NCI-H460 (cell line): ENCODE results near the gene HTT. TPM values are rescaled to one million over a fixed set of nuclear protein-coding genes. Genes with fewer than 3 reads are reported as not detected.

ENCODE experiments used
- DNase-seq: peaks from one replicate; pipeline ENCODE4 v3.0.0-alpha.2; 2016; ENCODE audit warnings: low read depth; ENCODE audit errors: extremely low read depth
- total RNA-seq: library from RNA; depleted of rRNA; stranded (reverse); fragments of >200 nt; shearing (Covaris generic); gene quantifications from 2 replicates; pipeline ENCODE4 v1.2.3, GENCODE V29; 2014

The HTT gene
- total RNA-seq, 1 experiment from 2014 or later, result 14.6 TPM

DNA sequence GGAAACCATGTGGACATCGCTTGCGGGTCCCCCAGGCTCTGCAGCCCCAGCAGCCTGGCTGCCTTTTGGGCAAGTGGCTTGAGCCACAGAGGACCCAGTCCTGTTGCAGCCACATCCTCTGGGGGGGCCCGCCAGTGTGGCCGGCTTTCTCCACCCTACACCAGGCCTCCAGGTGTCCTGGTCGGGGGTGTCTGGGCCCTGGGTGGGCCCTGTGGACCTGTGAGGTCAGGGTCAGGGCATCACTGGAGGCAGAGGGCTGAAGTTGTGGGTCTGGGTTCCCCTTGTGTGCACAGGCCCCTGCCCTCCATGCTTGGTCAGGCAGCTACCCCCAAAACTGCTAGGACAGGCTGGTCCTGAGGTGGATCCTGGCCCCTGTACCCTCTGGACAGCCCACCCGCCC is 171.2 kb downstream of the HTT start:
- DNase-seq, result no peak

DNA sequence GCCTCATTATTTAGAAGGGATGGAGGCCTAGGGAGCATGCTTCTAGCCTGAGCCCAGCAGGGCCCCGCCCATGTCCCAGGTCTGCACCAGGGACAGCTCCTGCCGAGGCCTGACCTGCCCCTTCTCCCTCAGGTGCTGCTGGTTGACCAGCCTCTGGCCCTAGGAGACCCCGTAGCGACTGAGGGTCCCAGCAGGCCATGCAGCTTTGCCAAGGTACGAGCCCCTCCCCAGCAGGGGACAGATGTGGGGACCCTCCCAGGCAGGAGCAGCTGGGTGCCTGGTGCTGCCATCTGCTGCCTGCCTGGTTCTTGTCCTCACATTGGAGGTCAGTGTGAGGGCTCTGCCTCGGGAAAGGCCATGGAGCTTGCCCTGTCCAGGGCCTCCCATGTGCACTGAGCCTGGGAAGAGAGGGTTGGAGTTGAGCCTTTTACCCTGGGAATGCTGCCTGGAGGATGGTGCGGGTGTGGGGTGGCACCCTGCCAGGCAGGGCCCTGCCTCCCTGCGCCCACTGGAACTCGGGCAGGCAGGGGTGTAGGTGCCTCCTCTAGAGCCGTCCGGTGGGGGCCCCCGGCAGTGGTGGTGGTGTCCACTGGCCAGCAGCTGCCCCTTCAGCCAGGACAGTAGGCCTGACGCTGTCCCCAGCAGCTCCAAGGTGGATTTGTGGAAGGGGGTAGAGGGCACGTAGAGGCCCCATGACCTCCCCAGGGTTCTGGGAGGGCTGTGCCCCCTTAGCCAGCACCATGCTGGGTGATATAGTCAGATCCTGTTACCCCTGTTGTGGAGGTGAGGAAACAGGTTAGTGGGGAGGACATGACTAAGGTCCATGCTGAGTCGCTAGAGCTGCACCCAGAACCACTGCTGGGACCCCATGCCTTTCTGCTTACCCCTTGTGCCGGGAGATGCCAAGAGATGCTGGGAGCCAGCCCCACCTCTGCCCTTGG is 172.2 kb downstream of the HTT start:
- no peak for DNase-seq

DNA sequence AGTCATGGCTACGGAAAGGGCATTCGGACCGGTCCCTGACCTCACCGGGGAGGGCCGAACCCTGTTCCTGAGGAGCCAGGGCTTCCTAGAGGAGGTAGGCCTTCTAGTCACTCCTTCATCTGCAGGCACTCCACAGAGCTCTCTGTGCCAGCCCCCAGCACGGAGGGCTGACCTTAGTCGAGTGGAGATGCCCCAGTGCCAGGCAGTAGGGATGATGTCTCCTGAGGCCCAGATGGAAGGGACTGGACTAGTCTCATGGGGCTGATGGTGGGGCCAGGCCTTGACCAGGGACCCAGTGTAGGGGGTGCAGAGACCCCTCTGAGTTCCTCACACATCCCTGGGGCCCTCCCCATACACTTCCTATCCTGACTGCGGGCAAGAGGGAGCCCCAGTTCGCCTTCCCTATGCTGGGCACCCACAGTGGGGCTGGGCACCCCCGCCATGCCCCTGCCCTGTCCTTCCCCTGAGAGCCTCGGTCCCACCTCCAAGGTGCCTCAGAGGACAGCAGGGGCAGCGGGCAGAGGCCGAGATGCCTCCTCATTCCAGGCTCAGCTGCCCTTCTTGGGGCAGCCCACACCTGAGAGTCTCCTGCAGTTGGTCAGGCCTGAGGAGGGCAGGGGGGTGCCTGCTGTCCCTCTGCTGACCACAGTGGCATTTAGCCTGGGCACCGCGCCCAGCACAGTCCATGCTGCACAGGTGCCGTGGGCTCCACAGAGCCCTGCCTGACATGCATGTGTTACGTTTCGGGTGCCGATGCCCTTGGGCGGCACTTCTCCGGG is 173.1 kb downstream of the HTT start:
- no peak for DNase-seq

DNA sequence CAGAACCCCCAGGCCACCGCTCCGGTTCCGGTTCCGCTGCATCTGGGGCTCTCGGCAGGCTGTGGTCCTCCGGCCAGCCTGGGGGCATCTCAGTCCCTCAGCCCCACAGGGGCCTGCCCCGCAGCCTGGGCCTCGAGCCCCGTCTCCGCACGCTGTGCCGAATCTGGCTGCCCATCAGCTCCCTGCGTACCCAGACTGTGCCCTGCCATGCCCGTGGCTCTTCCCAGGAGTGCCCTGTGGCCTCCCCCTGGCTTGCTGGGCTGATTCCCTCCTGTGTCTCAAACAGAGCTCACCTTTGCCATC is 173.6 kb downstream of the HTT start:
- no peak for DNase-seq

DNA sequence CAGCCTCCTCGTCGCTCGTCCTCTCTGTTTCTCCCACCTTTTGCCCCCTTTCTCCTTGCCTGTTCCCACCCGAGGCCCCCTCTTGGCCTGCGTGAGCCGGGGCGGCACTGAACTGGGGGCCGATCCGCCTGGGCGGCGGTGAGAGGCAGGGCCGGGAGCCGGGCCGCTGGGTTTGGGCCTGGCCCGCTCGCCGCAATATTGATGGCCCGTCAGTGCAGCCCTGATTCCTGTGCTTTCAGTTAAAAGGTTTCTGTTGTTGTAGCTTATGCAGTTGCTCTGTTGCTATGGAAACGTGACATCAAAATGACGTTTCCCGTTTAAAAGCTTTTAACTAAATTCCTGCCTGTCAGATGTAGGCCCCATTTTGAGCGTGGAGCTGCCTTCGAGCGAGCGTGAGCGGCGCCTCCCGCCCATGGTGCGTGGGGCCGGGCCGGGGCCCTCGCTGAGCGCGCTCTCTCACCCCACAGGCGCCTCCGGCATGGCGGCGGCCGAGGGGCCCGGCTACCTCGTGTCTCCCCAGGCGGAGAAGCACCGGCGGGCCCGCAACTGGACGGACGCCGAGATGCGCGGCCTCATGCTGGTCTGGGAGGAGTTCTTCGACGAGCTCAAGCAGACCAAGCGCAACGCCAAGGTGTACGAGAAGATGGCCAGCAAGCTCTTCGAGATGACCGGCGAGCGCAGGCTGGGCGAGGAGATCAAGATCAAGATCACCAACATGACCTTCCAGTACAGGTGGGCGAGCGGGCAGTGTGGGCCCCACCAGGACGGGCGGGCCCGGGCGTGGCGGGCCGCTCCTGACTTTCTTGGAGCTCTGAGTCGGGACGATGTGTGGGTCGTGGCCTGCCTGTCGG is 174.6 kb downstream of the HTT start, which contains the start of gene MSANTD1:
TSS of gene MSANTD1 (plus strand) at position 349 of the 851 bp plus-strand sequence. CDS start at position 413, 64 bp downstream.
- DNase-seq, result no peak

DNA sequence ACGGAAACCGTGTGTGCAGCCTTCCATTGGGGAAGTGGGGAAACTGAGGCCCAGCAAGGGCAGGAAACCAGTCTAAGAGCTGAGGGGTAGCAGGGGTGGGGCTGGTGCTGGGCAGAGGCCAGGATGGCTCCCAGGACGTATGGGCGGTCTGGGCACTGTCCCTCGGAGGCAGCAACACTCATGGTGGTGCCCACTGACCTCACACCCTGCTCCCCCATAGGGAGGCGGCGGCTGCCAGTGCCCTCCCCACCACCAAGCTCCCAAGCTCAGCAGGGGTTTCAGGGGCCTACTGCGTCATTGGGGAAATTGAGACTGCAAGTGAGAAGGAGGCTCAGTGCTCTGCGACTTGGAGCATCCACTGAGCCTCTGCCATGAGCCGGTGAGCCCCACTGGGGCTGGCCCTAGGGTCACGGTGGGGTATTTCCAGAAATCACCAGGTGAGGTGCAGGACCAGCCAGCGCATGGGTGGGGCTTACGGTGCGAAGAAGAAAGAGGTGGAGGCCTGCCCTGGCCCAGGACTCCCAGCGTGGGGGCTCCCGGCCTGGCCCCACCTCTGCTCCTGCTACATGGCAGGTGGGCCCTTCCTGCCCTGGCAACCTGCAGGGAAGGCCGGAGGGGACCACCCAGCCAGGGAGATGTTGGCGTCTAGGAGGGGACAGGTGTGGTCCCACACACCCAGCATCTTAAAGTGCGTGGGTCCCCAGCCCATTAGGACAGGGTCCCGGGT is 175.4 kb downstream of the HTT start:
- DNase-seq, result no peak

DNA sequence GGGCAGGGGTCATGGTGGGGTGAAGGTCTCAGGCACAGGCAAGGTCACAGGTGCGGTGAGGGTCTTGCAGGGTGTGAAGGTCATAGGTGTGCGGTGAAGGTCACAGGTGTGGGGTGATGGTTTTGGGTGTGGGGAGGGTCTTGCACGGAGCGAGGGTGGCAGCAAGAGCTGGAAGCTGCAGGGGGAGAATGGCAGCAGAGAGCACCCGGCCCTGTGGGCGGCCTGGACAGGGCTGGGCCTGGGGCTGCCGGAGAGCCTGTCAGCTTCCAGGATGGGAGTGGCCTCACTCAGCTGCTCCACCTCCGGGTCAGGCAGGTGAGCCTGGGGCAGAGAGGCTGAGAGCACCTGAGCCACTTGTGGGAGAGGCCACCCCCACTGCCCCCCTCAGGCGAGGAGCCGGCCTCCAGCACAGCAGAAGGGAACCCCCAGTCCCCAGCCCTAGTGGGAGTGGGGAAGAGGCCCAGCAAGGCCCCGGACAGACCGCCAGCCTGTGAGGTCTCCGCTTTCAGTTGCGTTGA is 176.0 kb downstream of the HTT start:
- no peak for DNase-seq

DNA sequence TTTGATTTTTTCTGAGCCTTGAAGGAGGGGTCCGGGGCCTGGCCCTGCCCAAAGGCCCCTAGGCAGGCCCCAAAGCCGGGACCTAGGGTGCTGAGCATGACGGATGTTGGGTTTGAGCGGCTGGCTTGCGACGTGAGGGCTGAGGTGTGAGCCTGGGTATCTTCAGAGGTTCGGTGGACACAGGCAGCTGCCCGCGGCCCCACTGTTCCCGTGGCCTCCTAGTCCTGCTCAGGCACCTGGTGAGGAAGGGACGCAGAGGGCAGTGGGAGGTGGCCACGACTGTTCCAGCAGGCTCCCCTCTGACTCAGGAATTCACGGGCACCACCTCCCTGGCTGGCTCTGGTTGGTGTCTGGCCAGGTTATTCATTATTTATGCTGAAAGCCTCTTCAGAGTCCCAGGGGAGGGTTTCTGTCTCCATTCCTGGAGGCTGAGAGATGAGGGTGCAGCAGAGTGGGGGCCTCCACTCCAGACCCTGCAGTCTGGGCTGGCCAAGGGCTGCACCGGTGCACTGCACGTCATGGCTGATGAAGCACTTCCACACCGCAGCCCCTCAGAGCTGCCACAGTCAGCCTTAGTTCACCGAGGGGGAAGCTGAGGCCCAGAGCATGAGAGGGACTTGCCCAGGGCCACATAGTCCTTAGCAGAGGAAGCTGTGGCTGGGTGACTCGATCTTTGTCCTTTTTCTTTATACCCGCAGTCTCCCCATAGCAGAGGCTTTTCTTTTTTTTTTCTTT is 176.6 kb downstream of the HTT start:
- DNase-seq, result no peak

DNA sequence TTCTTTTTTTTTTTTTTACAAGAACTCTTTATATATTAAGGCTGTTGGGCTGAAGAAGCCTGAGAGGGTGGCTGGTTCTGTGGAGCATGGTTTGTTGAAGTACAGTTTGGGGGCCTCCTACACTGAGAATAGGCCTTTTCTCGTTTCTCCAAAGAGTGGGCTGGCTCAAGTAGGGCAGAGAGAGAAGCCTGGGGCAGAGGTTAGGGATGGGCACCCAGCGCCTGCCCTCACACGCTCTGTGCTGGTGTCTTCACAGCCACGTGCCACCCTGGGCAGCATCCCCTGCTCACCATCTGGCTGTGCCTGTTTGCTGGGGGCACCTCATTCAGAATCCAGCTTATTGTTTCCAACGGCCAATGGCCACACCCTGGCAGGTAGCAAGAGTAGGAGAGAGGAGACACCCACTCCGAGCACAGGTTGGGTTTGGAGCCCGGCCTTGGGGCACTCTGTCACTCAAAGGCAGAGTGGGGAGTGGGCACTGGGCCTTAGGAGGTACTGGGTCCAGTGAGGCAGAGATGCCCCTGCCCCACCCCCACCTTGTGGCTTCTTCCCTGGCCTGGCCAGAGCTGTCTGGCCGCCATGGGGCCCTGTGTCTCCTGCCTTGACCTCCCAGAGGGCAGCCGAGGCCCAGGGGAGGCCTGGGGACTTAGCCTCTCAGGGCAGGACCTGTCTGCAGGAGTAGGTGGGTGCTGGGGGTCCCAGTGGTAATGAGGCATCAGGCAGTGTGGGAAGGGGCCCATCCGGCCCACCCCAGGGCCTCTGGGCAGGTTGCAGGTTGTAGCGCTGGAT is 177.4 kb downstream of the HTT start:
- no peak for DNase-seq

DNA sequence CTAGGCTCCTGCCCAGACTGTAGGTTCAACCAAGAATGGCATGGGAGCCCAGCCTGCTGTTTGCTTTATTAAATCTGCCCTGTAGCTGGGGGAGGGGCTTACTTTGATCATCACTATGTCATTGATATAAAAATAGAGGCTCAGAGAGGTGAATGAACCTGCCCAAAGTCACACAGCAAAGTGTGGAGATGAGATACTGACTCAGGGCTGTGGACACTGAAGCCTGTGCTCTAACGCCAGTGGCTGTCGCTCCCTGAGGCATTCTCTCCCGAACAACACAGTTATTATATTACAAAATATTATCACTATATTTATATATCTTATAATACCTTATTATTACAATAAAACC is 178.0 kb downstream of the HTT start:
- DNase-seq, result no peak

DNA sequence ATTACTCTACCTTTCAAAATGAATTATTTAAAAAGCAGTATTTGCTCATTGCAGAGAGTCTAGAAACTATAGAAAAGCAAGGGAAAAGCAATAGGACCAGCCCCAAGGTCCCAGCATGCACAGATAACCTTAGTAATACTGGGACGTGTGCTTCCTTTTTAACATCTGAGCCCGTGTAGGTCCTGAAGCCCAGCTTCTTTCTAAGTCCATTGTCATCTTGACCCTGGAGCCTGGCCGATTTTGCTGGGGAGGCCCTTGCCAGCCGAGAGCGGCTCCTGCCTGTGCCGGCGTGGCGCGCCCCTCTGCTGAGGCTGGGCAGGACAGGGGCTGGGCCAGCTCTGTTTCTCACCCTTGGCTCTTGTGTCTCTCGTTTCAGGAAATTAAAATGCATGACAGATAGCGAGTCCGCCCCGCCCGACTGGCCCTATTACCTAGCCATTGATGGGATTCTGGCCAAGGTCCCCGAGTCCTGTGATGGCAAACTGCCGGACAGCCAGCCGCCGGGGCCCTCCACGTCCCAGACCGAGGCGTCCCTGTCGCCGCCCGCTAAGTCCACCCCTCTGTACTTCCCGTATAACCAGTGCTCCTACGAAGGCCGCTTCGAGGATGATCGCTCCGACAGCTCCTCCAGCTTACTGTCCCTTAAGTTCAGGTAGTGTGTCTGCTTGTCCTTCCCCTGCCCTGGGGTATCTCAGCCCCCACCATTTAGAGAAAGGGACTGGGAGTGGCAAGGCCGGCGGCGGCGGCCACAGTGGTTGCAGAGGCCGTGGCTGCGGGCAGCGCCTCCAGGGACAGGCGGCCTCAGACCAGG is 178.6 kb downstream of the HTT start:
- no peak for DNase-seq

DNA sequence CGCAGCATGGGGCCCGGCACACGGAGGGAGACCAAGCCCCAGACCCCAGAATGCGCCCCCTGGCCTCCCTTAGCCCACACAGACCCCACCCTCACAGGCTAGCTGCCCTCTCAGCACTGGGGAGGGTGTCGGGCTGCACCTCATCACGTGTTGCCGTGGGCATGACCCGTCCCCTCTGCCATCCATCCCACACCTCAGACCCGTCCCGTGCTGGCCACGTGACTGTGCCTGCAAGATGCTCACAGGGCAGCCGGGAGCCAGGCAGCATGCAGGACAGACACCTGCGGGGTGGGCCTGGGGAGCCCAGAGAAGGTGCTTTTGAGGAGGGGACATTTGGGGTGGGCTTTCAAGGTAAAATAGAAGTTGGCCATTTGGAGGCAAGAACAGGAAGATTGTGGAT is 179.3 kb downstream of the HTT start:
- DNase-seq, result no peak

DNA sequence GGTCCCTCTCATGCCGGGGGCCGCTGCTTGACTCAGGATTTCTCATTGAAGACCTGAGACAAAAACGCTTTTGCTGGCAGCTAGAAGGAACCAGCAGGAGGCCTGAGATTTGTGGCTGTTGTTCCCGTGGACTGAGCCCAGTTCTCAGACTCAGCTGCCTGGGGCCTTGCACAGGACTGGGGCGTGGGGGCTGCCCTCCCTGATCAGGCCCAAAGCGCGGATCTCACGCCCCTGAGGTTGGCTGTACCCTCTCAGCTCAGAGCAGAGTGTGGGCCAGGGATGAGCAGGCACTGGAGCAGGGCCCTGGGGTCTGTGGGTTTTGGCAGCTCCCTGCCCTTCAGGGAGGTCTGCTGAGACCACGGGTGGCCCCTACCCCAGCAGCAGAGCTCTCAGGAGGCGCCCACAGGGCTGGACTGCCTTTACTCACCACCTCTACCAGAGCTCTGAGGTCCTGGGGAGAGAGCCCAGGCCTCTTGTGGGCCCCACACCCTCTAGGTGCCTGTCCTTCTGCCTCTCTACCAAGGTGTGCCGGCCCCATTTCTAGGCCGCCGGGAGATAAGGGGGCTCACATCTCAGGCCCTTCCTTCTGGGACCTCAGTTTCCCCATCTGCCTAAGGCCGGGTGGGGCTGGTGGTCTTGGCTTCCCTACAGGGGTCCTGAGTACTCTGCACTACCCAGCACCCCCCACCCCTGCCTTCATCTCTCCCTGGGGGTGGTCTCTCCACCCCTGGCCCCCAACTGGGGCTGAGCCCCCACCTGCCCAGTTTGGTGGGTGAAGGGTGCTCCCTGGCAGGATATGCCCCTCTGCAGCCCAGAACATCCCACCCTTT is 180.0 kb downstream of the HTT start:
- DNase-seq, result no peak

DNA sequence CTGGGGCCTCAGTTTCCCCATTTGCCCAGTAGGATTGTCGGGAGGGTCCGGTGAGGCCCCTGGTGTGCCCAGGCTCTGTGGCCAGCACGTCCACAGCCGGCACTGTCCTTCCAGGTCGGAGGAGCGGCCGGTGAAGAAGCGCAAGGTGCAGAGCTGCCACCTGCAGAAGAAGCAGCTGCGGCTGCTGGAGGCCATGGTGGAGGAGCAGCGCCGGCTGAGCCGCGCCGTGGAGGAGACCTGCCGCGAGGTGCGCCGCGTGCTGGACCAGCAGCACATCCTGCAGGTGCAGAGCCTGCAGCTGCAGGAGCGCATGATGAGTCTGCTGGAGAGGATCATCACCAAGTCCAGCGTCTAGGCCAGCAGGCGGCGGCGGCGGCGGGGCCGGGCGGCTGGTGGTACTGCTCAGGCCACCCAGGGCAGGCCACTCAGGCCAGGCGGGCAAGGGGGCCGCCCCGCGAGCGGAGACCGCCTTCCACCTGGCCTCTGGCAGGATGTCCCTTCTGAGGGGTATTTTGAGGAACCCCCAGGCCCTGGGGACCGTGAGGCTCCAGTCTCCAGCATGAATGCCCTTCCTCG is 181.2 kb downstream of the HTT start:
- DNase-seq, result no peak

DNA sequence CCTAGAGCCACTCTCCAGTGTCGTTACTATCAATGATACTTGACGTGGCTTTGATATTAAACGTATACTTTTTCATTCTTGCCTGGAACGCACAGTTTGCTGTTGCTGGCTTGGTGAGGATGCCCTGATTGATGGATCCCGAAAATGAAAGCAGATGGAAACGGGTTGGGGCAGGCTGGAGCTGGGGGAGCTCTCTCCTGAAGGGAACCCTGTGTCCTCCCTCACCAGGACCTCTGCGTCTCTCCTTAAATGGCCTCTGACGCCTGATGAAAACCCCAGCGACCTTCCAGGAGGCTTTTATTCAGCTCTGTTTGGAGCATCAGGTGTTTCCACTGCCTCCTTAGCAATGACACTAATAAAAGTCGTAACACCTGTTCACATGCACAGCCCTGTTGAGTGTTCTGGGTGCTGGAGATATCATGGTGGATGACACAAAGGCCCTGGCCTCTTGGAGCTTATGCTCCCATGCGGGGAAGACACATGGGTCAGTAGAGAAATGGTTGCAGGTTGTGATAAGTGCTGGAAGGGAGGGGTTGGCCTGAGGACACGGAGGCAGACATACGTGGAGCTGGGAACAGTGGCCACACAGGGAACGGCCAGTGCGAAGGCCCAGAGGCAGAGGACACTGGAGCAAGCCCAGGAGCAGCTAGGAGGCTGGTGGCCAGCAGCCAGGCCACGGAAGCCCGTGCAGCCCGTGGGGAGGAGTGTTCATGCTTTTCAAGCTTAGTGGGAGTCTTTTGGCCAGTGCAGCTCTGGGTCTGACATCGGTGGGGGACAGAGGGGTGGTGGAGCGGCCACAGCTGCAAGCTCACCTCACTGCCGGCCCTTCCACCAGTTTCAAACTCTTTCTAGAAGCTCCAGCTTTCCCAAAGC is 182.0 kb downstream of the HTT start:
- no peak for DNase-seq

DNA sequence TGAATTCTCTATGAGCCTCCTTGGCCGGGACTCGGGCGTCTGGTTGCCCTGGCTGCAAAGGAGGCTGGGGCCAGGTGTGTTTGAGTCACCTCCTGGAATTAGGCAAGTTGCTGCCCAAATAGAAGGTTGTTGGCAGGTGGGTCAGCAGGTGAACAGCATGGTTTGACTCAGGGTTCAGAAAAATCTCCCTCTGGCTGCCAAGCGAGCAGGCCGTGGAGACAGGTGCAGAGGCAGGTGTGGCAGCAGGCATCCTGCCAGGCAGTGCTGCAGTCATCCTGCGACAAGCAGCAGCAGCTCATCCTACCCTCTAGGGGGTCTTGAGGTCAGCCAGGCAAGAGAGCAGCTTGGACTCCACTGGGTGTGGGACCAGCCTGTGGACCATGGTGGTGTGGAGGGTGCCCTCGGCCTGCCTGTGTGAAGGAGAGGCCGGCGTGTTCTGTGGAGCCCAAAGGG is 182.6 kb downstream of the HTT start:
- DNase-seq, result no peak
